IPS DF 4.7 (cell line): ENCODE data around the gene TNFRSF19.

Experiments used
- DNase-seq: peaks from one replicate; pipeline ENCODE4 v3.0.0-alpha.2; 2013; ENCODE audit warnings: low spot score; ENCODE audit errors: extremely low read depth

Gene TNFRSF19

GRCh38 chr13:23715762-23716235 is 145.6 kb downstream of the TNFRSF19 start:
- no peak for DNase-seq

- DNase-seq = no peak
These were observed 146.2 kb downstream of the TNFRSF19 start for GRCh38 chr13:23716401-23716800.

- DNase-seq = no peak
These were observed 148.8 kb downstream of the TNFRSF19 start for GRCh38 chr13:23718996-23719395.

GRCh38 chr13:23722726-23723453 is 152.7 kb downstream of the TNFRSF19 start:
- DNase-seq = no peak

- DNase-seq = no peak
These were observed 153.3 kb downstream of the TNFRSF19 start for GRCh38 chr13:23723471-23723870.

GRCh38 chr13:23724196-23724970 is 154.2 kb downstream of the TNFRSF19 start:
- no peak for DNase-seq
